K562 (cell line): Measurements from ENCODE around the gene PRKD2. TPM values are rescaled to one million over a fixed set of nuclear protein-coding genes. Genes with fewer than 3 reads are reported as not detected.
A peak's percentile ranks its signal among the peaks of the same experiment; 100 is the strongest.

Experiments used
- BCOR ChIP-seq: fragments of 450-650 bp; IDR thresholded peaks from 2 replicates; pipeline ENCODE4 v1.6.1; 2016
- CBX5 ChIP-seq: IDR thresholded peaks from 2 replicates; pipeline ENCODE4 v1.6.1; 2014; ENCODE audit warnings: low read depth, borderline replicate concordance
- ESRRA ChIP-seq: fragments of 450-650 bp; IDR thresholded peaks from 2 replicates; pipeline ENCODE4 v1.6.1; 2014; ENCODE audit warnings: low read depth, mild to moderate bottlenecking, moderate library complexity, borderline replicate concordance
- FOXA1 ChIP-seq: fragments of 450-650 bp; IDR thresholded peaks from 2 replicates; pipeline ENCODE4 v1.6.1; 2016; ENCODE audit warnings: mild to moderate bottlenecking, borderline replicate concordance
- HMGXB4 ChIP-seq: sonication (generic); formaldehyde crosslinking; IDR thresholded peaks from 2 replicates; pipeline ENCODE4 v1.8.1; 2023; ENCODE audit warnings: mild to moderate bottlenecking, missing genetic modification reagents
- KDM1A ChIP-seq, 2 experiments: fragments of 450-650 bp; IDR thresholded peaks; 2 replicates each; pipeline ENCODE4 v1.6.1; 2016; ENCODE audit warnings: mild to moderate bottlenecking in 2 of 2
- NCOA6 ChIP-seq: fragments of 450-650 bp; IDR thresholded peaks from 2 replicates; pipeline ENCODE4 v1.6.1; 2017; ENCODE audit warnings: mild to moderate bottlenecking
- NR2F6 ChIP-seq: fragments of 450-650 bp; formaldehyde crosslinking; IDR thresholded peaks from 2 replicates; pipeline ENCODE4 v1.4.0; 2020; ENCODE audit warnings: mild to moderate bottlenecking
- PHF20 ChIP-seq: fragments of 450-650 bp; IDR thresholded peaks from 2 replicates; pipeline ENCODE4 v1.6.1; 2018; ENCODE audit not compliant: partially characterized antibody
- PTRF ChIP-seq: fragments of 450-650 bp; IDR thresholded peaks from 2 replicates; pipeline ENCODE4 v1.6.1; 2016; ENCODE audit warnings: mild to moderate bottlenecking, missing genetic modification characterization, missing compliant biosample characterization
- RAD51 ChIP-seq: fragments of 450-650 bp; IDR thresholded peaks from 2 replicates; pipeline ENCODE4 v1.7.1; 2016; ENCODE audit warnings: low read depth, mild to moderate bottlenecking, borderline replicate concordance
- RBBP5 ChIP-seq: fragments of 200-600 bp; sonication (generic); IDR thresholded peaks from 2 replicates; pipeline ENCODE4 v1.6.1; 2012; ENCODE audit warnings: borderline replicate concordance, mild to moderate bottlenecking, low read length, control low read depth, inconsistent platforms; ENCODE audit not compliant: insufficient read depth, poor library complexity, severe bottlenecking
- RCOR1 ChIP-seq, 2 experiments: IDR thresholded peaks; 2 replicates each; pipeline ENCODE4 v1.6.1; 2012; ENCODE audit warnings: low read depth in 2 of 2, low read length in 2 of 2, borderline replicate concordance in 1 of 2, improper control_type of control experiment in 1 of 2
- SMARCE1 ChIP-seq: fragments of 450-650 bp; IDR thresholded peaks from 2 replicates; pipeline ENCODE4 v1.7.1; 2016; ENCODE audit warnings: mild to moderate bottlenecking
- SRSF7 ChIP-seq: fragments of 200-400 bp; formaldehyde crosslinking; optimal IDR thresholded peaks from 2 replicates; pipeline ENCODE3; 2017; ENCODE audit warnings: mild to moderate bottlenecking, low read depth, low read length
- TGIF2 ChIP-seq: sonication (generic); formaldehyde crosslinking; IDR thresholded peaks from 2 replicates; pipeline ENCODE4 v1.8.1; 2022; ENCODE audit warnings: mild to moderate bottlenecking, missing genetic modification reagents, moderate library complexity
- TOE1 ChIP-seq, 2 experiments: fragments of 450-650 bp in 1 of 2; sonication (generic) in 1 of 2; formaldehyde crosslinking in 1 of 2; IDR thresholded peaks; 2 replicates each; pipeline versions ENCODE4 v1.7.1 to v1.8.0; 2016 to 2022; ENCODE audit warnings: borderline replicate concordance in 2 of 2, mild to moderate bottlenecking in 2 of 2, antibody characterized with exemption in 1 of 2, inconsistent platforms in 1 of 2, low read depth in 1 of 2, missing genetic modification reagents in 1 of 2, moderate library complexity in 1 of 2
- ZNF232 ChIP-seq: sonication (generic); formaldehyde crosslinking; IDR thresholded peaks from 2 replicates; pipeline ENCODE4 v1.8.0; 2022; ENCODE audit warnings: mild to moderate bottlenecking, missing genetic modification reagents
- ZNF445 ChIP-seq: fragments of 250-450 bp; sonication (Bioruptor Pico); IDR thresholded peaks from 2 replicates; pipeline ENCODE4 v1.4.0; 2020; ENCODE audit warnings: low read depth, mild to moderate bottlenecking, moderate library complexity
- ZNF668 ChIP-seq: fragments of 250-450 bp; sonication (Bioruptor Pico); IDR thresholded peaks from 2 replicates; pipeline ENCODE4 v1.8.0; 2022; ENCODE audit warnings: mild to moderate bottlenecking, inconsistent platforms
- polyA plus RNA-seq, 8 experiments: library from polyadenylated mRNA; depleted of rRNA in 4 of 8; stranded (reverse) in 5 of 8; unstranded in 3 of 8; fragments of >200 nt; fragmentation: Nextera tagmentation in 2 of 8; fragmentation: Illumina TruSeq in 1 of 8; extraction: Ambion mirVana in 2 of 8; extraction: Trizol in 1 of 8; gene quantifications; 2 replicates each; pipeline versions ENCODE4 v1.2.1 to v1.2.3, GENCODE V29; 2011 to 2014; ENCODE audit warnings: inconsistent platforms in 1 of 8, missing spikeins in 1 of 8
- total RNA-seq, 7 experiments: library from RNA; depleted of rRNA in 6 of 7; stranded (reverse); fragments of >200 nt in 6 of 7; fragmentation: Illumina TruSeq in 2 of 7; extraction: Trizol in 2 of 7; gene quantifications; 2 replicates each; pipeline versions ENCODE4 v1.2.1 to v1.2.3, GENCODE V29; 2011 to 2021; ENCODE audit warnings: low replicate concordance in 1 of 7
- TF ChIP-seq, protein P1 (sequence below): fragments of 250-450 bp; sonication (Bioruptor Pico); IDR thresholded peaks from 2 replicates; pipeline ENCODE4 v1.9.0; 2021; ENCODE audit warnings: mild to moderate bottlenecking, inconsistent platforms
- TF ChIP-seq, protein P2 (sequence below), 2 experiments: fragments of 450-650 bp in 1 of 2; IDR thresholded peaks; 2 replicates each; pipeline ENCODE4 v1.6.1; 2011 to 2017; ENCODE audit warnings: low read depth in 2 of 2, antibody characterized with exemption in 1 of 2, borderline replicate concordance in 1 of 2, low read length in 1 of 2, mild to moderate bottlenecking in 1 of 2, mixed read lengths in 1 of 2; ENCODE audit not compliant: control insufficient read depth in 1 of 2

Gene PRKD2
- total and polyA plus RNA-seq, 9 of the 15 experiments (the other 6 are each of a cell fraction or from before 2014, with no cell fraction given), result 1.8 to 60.0 (median 15.0) TPM

DNA sequence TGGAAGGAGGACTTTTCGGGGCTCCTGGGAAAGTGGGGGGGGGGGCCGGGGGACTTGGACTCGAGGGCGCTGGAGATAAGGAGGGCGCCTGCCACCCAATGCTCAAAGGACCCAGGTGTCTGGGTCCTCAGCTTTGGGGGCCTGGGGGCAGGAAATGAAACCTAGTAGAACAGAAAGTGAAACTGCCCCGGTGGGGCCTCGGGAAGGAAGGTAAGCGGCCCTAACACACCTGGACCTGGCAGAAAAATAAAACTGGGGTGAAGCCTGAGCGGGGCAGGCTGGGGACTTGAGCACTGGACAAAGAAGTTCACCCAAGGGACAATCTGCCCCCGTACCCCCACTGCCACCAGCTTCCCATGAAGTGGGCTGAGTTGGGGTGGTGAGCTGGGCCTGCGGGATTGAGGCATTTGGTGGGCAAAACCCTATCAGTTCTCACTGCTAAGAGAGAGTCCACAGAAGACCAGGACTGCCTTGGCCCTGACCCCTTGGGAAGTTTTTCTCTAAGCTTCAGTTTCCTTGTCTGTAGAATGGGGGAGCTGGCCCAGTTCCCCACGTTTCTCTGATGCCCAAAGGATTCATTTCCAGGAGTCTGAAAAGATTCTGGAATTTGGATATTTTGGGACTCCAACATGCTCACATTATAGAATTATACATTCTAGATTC is 2.3 kb downstream of the PRKD2 start (continued):
- no peak for TF ChIP-seq SRSF7
- TF ChIP-seq, protein P1, sequence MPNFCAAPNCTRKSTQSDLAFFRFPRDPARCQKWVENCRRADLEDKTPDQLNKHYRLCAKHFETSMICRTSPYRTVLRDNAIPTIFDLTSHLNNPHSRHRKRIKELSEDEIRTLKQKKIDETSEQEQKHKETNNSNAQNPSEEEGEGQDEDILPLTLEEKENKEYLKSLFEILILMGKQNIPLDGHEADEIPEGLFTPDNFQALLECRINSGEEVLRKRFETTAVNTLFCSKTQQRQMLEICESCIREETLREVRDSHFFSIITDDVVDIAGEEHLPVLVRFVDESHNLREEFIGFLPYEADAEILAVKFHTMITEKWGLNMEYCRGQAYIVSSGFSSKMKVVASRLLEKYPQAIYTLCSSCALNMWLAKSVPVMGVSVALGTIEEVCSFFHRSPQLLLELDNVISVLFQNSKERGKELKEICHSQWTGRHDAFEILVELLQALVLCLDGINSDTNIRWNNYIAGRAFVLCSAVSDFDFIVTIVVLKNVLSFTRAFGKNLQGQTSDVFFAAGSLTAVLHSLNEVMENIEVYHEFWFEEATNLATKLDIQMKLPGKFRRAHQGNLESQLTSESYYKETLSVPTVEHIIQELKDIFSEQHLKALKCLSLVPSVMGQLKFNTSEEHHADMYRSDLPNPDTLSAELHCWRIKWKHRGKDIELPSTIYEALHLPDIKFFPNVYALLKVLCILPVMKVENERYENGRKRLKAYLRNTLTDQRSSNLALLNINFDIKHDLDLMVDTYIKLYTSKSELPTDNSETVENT, result 0 out of 2 replicates have a peak, but pooled peaks have one; percentile 43
- TF ChIP-seq ESRRA, result no peak
- TF ChIP-seq NCOA6, result no peak
- TF ChIP-seq, protein P2, sequence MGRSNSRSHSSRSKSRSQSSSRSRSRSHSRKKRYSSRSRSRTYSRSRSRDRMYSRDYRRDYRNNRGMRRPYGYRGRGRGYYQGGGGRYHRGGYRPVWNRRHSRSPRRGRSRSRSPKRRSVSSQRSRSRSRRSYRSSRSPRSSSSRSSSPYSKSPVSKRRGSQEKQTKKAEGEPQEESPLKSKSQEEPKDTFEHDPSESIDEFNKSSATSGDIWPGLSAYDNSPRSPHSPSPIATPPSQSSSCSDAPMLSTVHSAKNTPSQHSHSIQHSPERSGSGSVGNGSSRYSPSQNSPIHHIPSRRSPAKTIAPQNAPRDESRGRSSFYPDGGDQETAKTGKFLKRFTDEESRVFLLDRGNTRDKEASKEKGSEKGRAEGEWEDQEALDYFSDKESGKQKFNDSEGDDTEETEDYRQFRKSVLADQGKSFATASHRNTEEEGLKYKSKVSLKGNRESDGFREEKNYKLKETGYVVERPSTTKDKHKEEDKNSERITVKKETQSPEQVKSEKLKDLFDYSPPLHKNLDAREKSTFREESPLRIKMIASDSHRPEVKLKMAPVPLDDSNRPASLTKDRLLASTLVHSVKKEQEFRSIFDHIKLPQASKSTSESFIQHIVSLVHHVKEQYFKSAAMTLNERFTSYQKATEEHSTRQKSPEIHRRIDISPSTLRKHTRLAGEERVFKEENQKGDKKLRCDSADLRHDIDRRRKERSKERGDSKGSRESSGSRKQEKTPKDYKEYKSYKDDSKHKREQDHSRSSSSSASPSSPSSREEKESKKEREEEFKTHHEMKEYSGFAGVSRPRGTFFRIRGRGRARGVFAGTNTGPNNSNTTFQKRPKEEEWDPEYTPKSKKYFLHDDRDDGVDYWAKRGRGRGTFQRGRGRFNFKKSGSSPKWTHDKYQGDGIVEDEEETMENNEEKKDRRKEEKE (IDR thresholded peaks at IDR 0.05; ENCODE audit: borderline replicate concordance in 1 of 2, control insufficient read depth in 1 of 2, low read depth in 2 of 2, low read length in 1 of 2), result no peak
- no peak for TF ChIP-seq FOXA1
- no peak for TF ChIP-seq TGIF2 (CRISPR knock-in tag)
- no peak for TF ChIP-seq RCOR1 (IDR thresholded peaks at IDR 0.05; ENCODE audit: borderline replicate concordance in 1 of 2, low read depth in 2 of 2, low read length in 2 of 2)
- TF ChIP-seq TOE1 (IDR thresholded peaks at IDR 0.05; ENCODE audit: borderline replicate concordance), result no peak
- no peak for TF ChIP-seq TOE1 (CRISPR knock-in tag; IDR thresholded peaks at IDR 0.05; ENCODE audit: borderline replicate concordance, low read depth)
- no peak for TF ChIP-seq NR2F6 (CRISPR knock-in tag)
- TF ChIP-seq RBBP5, result peak; percentile 90
- no peak for TF ChIP-seq PHF20
- no peak for TF ChIP-seq RAD51
- no peak for TF ChIP-seq CBX5
- no peak for TF ChIP-seq HMGXB4
- no peak for TF ChIP-seq KDM1A (IDR thresholded peaks at IDR 0.05)
- no peak for TF ChIP-seq ZNF445 (CRISPR knock-in tag)
- 0 out of 2 replicates have a peak, but pooled peaks have one; percentile 11 for TF ChIP-seq BCOR
- no peak for TF ChIP-seq PTRF (tag)
- no peak for TF ChIP-seq ZNF668 (CRISPR knock-in tag)
- no peak for TF ChIP-seq ZNF232 (CRISPR knock-in tag)
- 0 out of 2 replicates have a peak, but pooled peaks have one; percentile 41 for TF ChIP-seq SMARCE1
